Neuronal stem cell (in vitro differentiated cells): ENCODE measurements around the gene DNAJB5.

Source experiments
- DNase-seq: peaks from one replicate; pipeline ENCODE4 v3.0.0-alpha.2; 2013; ENCODE audit warnings: low spot score
- H2AFZ ChIP-seq: one replicate; pipeline ENCODE4 v1.6.1; 2013; ENCODE audit warnings: mild to moderate bottlenecking, low read length, inconsistent platforms
- H2AK5ac ChIP-seq: 2 replicates; pipeline ENCODE4 v1.6.1; 2013; ENCODE audit warnings: low read depth, mild to moderate bottlenecking, inconsistent platforms, low read length, moderate library complexity, mixed read lengths
- H2BK120ac ChIP-seq: 2 replicates; pipeline ENCODE4 v1.6.1; 2013; ENCODE audit warnings: low read depth, mild to moderate bottlenecking, inconsistent platforms, low read length, moderate library complexity, mixed read lengths
- H2BK12ac ChIP-seq: one replicate; pipeline ENCODE4 v1.6.1; 2013; ENCODE audit warnings: low read length, inconsistent platforms
- H2BK15ac ChIP-seq: 2 replicates; pipeline ENCODE4 v1.6.1; 2013; ENCODE audit warnings: mild to moderate bottlenecking, low read length, inconsistent platforms, mixed read lengths
- H2BK5ac ChIP-seq: one replicate; pipeline ENCODE4 v1.6.1; 2013; ENCODE audit warnings: inconsistent platforms, mild to moderate bottlenecking, low read length, moderate library complexity
- H3K14ac ChIP-seq: one replicate; pipeline ENCODE4 v1.6.1; 2013; ENCODE audit warnings: low read length, inconsistent platforms
- H3K18ac ChIP-seq: 2 replicates; pipeline ENCODE4 v1.6.1; 2013; ENCODE audit warnings: low read length, inconsistent platforms
- H3K23ac ChIP-seq: 2 replicates; pipeline ENCODE4 v1.6.1; 2013; ENCODE audit warnings: low read depth, mild to moderate bottlenecking, mixed read lengths, low read length, inconsistent platforms; ENCODE audit not compliant: poor library complexity
- H3K27ac ChIP-seq: replicated peaks from 3 replicates; pipeline ENCODE4 v1.5.1; 2013; ENCODE audit warnings: low read length, inconsistent platforms
- H3K27me3 ChIP-seq, 3 experiments: 2 replicates each; pipeline ENCODE4 v1.6.1; 2013; ENCODE audit warnings: low read length in 3 of 3, mild to moderate bottlenecking in 2 of 3, inconsistent platforms in 1 of 3, low read depth in 1 of 3, mixed read lengths in 1 of 3, moderate library complexity in 1 of 3; ENCODE audit not compliant: control insufficient read depth in 3 of 3, insufficient read depth in 3 of 3
- H3K36me3 ChIP-seq, 2 donors: replicated peaks in 1 of 2; 2 replicates each; pipeline ENCODE4 v1.6.1; 2013; ENCODE audit warnings: low read length in 2 of 2; ENCODE audit not compliant: control insufficient read depth in 2 of 2, insufficient read depth in 2 of 2
- H3K4ac ChIP-seq: 2 replicates; pipeline ENCODE4 v1.6.1; 2013; ENCODE audit warnings: inconsistent platforms, mild to moderate bottlenecking, low read length, moderate library complexity
- H3K4me1 ChIP-seq, 2 donors: 1 replicate in 1 of 2; 2 replicates in 1 of 2; pipeline ENCODE4 v1.6.1; 2013; ENCODE audit warnings: low read length in 2 of 2, low read depth in 1 of 2; ENCODE audit not compliant: control insufficient read depth in 2 of 2, insufficient read depth in 1 of 2
- H3K4me2 ChIP-seq: one replicate; pipeline ENCODE4 v1.6.1; 2013; ENCODE audit warnings: mild to moderate bottlenecking, low read length, inconsistent platforms; ENCODE audit not compliant: insufficient read depth, poor library complexity, severe bottlenecking
- H3K4me3 ChIP-seq, 2 donors: 2 replicates each; pipeline ENCODE4 v1.5.1; 2013; ENCODE audit warnings: low read length in 2 of 2, mild to moderate bottlenecking in 2 of 2, inconsistent platforms in 1 of 2, moderate library complexity in 1 of 2
- H3K79me1 ChIP-seq: one replicate; pipeline ENCODE4 v1.6.1; 2013; ENCODE audit warnings: low read depth, mild to moderate bottlenecking, inconsistent platforms, low read length, moderate library complexity
- H3K9ac ChIP-seq: one replicate; pipeline ENCODE4 v1.6.1; 2013; ENCODE audit warnings: mild to moderate bottlenecking, low read depth, low read length, inconsistent platforms; ENCODE audit not compliant: poor library complexity
- H3K9me3 ChIP-seq, 2 donors: replicated peaks in 1 of 2; 2 replicates each; pipeline versions ENCODE3 to v1.6.1; 2013; ENCODE audit warnings: low read length in 2 of 2, mild to moderate bottlenecking in 2 of 2, inconsistent platforms in 1 of 2, low read depth in 1 of 2, mixed read lengths in 1 of 2, moderate library complexity in 1 of 2; ENCODE audit not compliant: control insufficient read depth in 2 of 2, insufficient read depth in 1 of 2
- H4K8ac ChIP-seq: one replicate; pipeline ENCODE4 v1.6.1; 2013; ENCODE audit warnings: low read depth, mild to moderate bottlenecking, inconsistent platforms, low read length, moderate library complexity
- H4K91ac ChIP-seq: one replicate; pipeline ENCODE4 v1.6.1; 2013; ENCODE audit warnings: low read length, low read depth, mild to moderate bottlenecking, inconsistent platforms; ENCODE audit not compliant: poor library complexity
- WGBS, 2 donors: extraction: QIAGEN DNeasy Blood & Tissue Kit; methylation state at CpG; one replicate each; pipeline ENCODE4 v1.1.7; 2013; ENCODE audit warnings: missing lambda C conversion rate in 2 of 2, mixed read lengths in 1 of 2; ENCODE audit not compliant: insufficient read length in 2 of 2, insufficient replicate concordance in 1 of 2; ENCODE audit errors: extremely low coverage in 2 of 2; 5-methylcytosine and 5-hydroxymethylcytosine counted together

Gene DNAJB5

DNA sequence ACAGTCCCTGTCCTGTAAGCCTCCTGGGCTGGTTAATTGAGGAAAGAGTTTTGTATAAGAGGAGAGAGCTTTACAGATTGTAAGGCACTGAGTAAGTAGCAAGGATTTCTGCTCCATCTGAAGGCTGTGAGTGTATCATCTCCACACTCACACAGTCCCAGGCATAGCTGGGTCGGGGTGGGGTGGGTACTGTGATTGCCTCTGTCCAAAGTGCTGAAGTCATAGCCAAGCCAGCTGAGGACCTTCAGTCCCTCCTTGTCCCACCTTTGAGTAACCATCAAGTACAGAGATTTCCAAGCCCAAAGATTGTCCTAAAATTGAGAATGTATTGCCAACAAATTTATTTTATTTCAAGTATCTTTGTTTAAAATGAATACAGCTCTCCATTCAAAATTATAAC is 5.5 kb upstream of the DNAJB5 start:
- H3K9ac ChIP-seq: no peak overlapping the region
- no peak overlapping the region for H3K4me2 ChIP-seq
- no peaks in the 10 kb centered on the region for H3K36me3 ChIP-seq
- no peak overlapping the region for H2BK12ac ChIP-seq
- no peak overlapping the region for H3K4me3 ChIP-seq
- H3K9me3 ChIP-seq: no peaks in the 10 kb centered on the region
- DNase-seq: peak; percentile 68
- no peak overlapping the region for H4K8ac ChIP-seq
- H3K4ac ChIP-seq: no peak overlapping the region
- no peak overlapping the region for H4K91ac ChIP-seq
- peaks cover 11 to 25% of the 10 kb centered on the region in 2 donors for H3K4me1 ChIP-seq
- no peak overlapping the region for H3K23ac ChIP-seq
- H3K79me1 ChIP-seq: no peaks in the 10 kb centered on the region
- no peak overlapping the region for H3K14ac ChIP-seq
- no peak overlapping the region for H3K18ac ChIP-seq
- H2BK120ac ChIP-seq: no peak overlapping the region
- no peak overlapping the region for H2AK5ac ChIP-seq
- H3K27ac ChIP-seq: no peak overlapping the region
- no peak overlapping the region for H2BK5ac ChIP-seq
- no CpG with 5 or more reads among the region's 1 CpG for WGBS, 2 donors
- no peak overlapping the region for H2AFZ ChIP-seq
- H3K27me3 ChIP-seq: peaks cover 0 to 17% (median 0%) of the 10 kb centered on the region in 3 experiments
- no peak overlapping the region for H2BK15ac ChIP-seq

DNA sequence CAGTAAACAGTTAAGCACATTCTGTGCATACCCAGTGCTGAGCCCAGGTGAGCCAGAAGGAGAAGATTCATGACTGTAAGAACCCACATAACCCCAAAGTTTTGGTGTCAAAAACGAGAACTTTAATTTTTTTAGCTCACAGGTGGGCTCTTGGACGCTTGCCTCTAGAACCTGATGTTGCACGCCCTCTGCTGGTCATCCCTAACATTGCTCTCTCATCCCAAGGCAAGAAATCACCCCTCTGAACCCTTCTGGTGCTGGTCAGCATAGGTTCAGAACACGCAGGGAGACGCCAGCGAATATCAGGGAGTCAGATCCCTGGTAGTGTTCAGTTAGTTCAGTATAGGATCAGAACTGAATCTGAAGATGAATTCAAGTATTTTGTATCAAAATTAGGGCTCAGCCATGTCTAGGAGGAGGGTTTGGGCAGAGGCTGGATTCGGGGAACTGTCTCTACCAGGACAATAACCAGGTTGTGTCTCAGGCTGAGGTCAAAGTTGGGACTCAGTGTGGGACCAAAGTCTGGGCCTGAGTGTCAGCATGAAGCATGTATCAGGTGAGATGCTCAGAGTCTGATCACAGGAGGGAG is 4.1 kb upstream of the DNAJB5 start:
- no CpG with 5 or more reads among the region's 7 CpGs for WGBS, 2 donors
- no peak overlapping the region for H4K91ac ChIP-seq
- peak; percentile 83 for DNase-seq
- H3K4me3 ChIP-seq: no peak overlapping the region
- H2AK5ac ChIP-seq: no peak overlapping the region
- H2BK12ac ChIP-seq: no peak overlapping the region
- H3K14ac ChIP-seq: no peak overlapping the region
- H3K4me2 ChIP-seq: no peak overlapping the region
- no peak overlapping the region for H4K8ac ChIP-seq
- H2AFZ ChIP-seq: no peak overlapping the region
- H3K9ac ChIP-seq: no peak overlapping the region
- H3K27me3 ChIP-seq: peaks cover 0 to 7% (median 0%) of the 10 kb centered on the region in 3 experiments
- H3K27ac ChIP-seq: no peak overlapping the region
- H3K4me1 ChIP-seq: peaks cover 11 to 29% of the 10 kb centered on the region in 2 donors
- no peaks in the 10 kb centered on the region for H3K79me1 ChIP-seq
- H2BK15ac ChIP-seq: no peak overlapping the region
- no peak overlapping the region for H3K18ac ChIP-seq
- H3K9me3 ChIP-seq: no peaks in the 10 kb centered on the region
- no peak overlapping the region for H3K23ac ChIP-seq
- H3K4ac ChIP-seq: no peak overlapping the region
- H2BK120ac ChIP-seq: no peak overlapping the region
- H2BK5ac ChIP-seq: no peak overlapping the region
- H3K36me3 ChIP-seq: no peaks in the 10 kb centered on the region

- peak overlapping the region; percentile 33 for H2AK5ac ChIP-seq
- no peak overlapping the region for H3K9ac ChIP-seq
- peaks cover 0 to 3% of the 10 kb centered on the region in 2 donors for H3K36me3 ChIP-seq
- no peak overlapping the region for H4K91ac ChIP-seq
- H3K4me1 ChIP-seq: peaks cover 19 to 34% of the 10 kb centered on the region in 2 donors
- no peak overlapping the region for H2BK15ac ChIP-seq
- no peak overlapping the region for H2BK12ac ChIP-seq
- no peak overlapping the region for H3K23ac ChIP-seq
- WGBS, 2 donors: no CpG with 5 or more reads among the region's 9 CpGs
- H3K4me2 ChIP-seq: no peak overlapping the region
- no peak overlapping the region for H3K4ac ChIP-seq
- no peak overlapping the region for H4K8ac ChIP-seq
- peaks cover 0 to 4% (median 0%) of the 10 kb centered on the region in 3 experiments for H3K27me3 ChIP-seq
- peak overlapping the region; percentile 42 for H2AFZ ChIP-seq
- no peaks in the 10 kb centered on the region for H3K79me1 ChIP-seq
- H3K18ac ChIP-seq: no peak overlapping the region
- peak; percentile 46 for DNase-seq
- no peak overlapping the region for H2BK5ac ChIP-seq
- no peak overlapping the region for H3K14ac ChIP-seq
- no peak overlapping the region for H3K4me3 ChIP-seq
- H2BK120ac ChIP-seq: no peak overlapping the region
- no peaks in the 10 kb centered on the region for H3K9me3 ChIP-seq
- H3K27ac ChIP-seq: no peak overlapping the region
Observed at GRCh38 chr9:34986540-34987047, 3.0 kb upstream of the DNAJB5 start.

GRCh38 chr9:34987160-34987901 is 2.2 kb upstream of the DNAJB5 start:
- WGBS, 2 donors: no CpG with 5 or more reads among the region's 7 CpGs
- H3K27me3 ChIP-seq: peaks cover 0 to 4% (median 0%) of the 10 kb centered on the region in 3 experiments
- H4K8ac ChIP-seq: no peak overlapping the region
- peak overlapping the region; percentile 4 for H2AK5ac ChIP-seq
- H3K9me3 ChIP-seq: no peaks in the 10 kb centered on the region
- no peak overlapping the region for H4K91ac ChIP-seq
- DNase-seq: no peak
- peaks cover 26 to 34% of the 10 kb centered on the region in 2 donors for H3K4me1 ChIP-seq
- H3K18ac ChIP-seq: no peak overlapping the region
- H3K36me3 ChIP-seq: peaks cover 0 to 3% of the 10 kb centered on the region in 2 donors
- H2BK120ac ChIP-seq: no peak overlapping the region
- no peak overlapping the region for H2BK15ac ChIP-seq
- H2AFZ ChIP-seq: no peak overlapping the region
- H3K23ac ChIP-seq: no peak overlapping the region
- no peak overlapping the region for H3K4me3 ChIP-seq
- no peak overlapping the region for H3K4ac ChIP-seq
- H2BK5ac ChIP-seq: no peak overlapping the region
- no peak overlapping the region for H2BK12ac ChIP-seq
- no peak overlapping the region for H3K9ac ChIP-seq
- no peak overlapping the region for H3K14ac ChIP-seq
- no peak overlapping the region for H3K4me2 ChIP-seq
- H3K27ac ChIP-seq: no peak overlapping the region
- no peaks in the 10 kb centered on the region for H3K79me1 ChIP-seq
